Epithelial cell of proximal tubule (primary cell): Measurements from ENCODE around the gene PPP1R12A. TPM values are rescaled to one million over a fixed set of nuclear protein-coding genes. Genes with fewer than 3 reads are reported as not detected.

Experiments used
- DNase-seq: peaks from one replicate; pipeline ENCODE4 v3.0.0-alpha.2; 2011; ENCODE audit warnings: low read depth
- H3K4me3 ChIP-seq: 2 replicates; pipeline ENCODE4 v1.5.1; 2011; ENCODE audit warnings: low read depth, mild to moderate bottlenecking, low read length
- total RNA-seq: library from RNA; depleted of rRNA; stranded (reverse); fragments of >200 nt; gene quantifications from 2 replicates; pipeline ENCODE4 v1.2.3, GENCODE V29; 2015
- TF ChIP-seq, protein P1 (sequence below): conservative IDR thresholded peaks from 2 replicates; pipeline ENCODE4 v1.5.1; 2012; ENCODE audit warnings: low read depth, mild to moderate bottlenecking, low read length

The PPP1R12A gene
- total RNA-seq, 1 donor from 2014 or later = 66.0 TPM

DNA sequence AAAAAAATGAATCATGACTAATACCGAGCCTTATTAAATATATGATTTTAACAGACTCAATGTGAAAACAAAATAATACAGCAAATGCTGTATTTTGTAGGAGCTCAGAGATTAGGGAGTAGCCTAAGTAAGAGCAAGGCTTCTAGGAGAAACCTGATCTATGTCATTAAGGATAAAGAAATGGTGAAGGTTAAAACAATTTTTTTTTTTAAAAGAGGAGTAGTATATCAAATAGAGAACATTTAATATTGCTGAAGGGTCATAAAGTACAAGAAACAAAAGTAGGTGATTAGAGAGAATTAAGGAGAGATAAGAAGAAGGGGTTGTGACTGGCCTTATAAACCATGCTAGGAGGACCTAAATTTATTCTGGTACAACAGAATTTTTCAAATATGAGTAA, 39.1 kb downstream of the PPP1R12A start:
- TF ChIP-seq, protein P1, sequence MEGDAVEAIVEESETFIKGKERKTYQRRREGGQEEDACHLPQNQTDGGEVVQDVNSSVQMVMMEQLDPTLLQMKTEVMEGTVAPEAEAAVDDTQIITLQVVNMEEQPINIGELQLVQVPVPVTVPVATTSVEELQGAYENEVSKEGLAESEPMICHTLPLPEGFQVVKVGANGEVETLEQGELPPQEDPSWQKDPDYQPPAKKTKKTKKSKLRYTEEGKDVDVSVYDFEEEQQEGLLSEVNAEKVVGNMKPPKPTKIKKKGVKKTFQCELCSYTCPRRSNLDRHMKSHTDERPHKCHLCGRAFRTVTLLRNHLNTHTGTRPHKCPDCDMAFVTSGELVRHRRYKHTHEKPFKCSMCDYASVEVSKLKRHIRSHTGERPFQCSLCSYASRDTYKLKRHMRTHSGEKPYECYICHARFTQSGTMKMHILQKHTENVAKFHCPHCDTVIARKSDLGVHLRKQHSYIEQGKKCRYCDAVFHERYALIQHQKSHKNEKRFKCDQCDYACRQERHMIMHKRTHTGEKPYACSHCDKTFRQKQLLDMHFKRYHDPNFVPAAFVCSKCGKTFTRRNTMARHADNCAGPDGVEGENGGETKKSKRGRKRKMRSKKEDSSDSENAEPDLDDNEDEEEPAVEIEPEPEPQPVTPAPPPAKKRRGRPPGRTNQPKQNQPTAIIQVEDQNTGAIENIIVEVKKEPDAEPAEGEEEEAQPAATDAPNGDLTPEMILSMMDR = no peak
- DNase-seq = no peak
- H3K4me3 ChIP-seq = no peak overlapping the region

DNA sequence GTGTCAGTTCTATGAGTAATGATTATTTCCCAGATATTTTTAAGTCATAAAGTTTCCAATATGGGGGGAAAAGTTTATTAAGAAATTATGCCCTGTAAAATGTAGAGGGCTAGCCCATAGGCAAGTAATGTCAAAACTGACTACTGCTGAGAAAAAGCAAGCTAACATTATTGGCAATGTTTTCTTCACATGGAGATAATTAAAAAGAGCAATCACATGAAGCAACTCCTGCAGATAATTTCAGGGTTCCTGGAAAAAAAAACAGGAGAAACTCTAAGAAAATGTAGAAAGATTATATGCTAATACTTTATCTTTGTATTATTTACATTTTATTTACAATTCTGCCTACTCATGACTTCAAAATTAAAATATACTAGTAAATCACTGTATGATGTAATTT, 39.8 kb downstream of the PPP1R12A start:
- TF ChIP-seq, protein P1 = no peak
- H3K4me3 ChIP-seq = no peak overlapping the region
- DNase-seq = no peak

DNA sequence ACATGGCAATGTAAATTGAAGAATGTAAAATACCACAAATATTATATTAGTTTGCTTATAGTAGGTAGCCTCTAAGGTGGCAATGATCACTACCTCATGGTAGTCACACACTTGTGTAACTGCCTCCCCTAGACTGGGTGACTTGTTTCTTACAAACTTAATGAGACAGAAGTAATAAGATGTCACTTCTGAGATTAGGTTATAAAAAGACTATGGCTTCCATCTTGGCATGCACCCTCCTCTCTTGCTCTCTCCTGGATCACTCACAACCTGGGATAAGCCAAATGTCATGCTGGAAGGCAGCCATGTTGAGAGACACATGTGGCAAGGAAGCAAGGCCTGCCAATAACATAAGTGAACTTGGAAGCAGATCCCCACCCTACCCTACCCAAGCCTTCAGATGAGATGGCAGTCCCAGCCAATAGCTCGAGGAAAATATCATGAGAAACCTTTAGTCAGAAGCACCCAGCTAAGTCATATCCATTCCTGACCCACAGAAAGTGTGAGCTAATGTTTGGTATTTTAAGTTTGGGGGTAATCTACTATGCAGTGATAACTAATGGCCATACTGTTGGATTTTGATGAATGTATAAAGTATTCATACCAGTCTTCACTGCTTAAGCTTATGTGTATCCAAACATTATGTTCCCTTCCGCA, 43.3 kb downstream of the PPP1R12A start:
- TF ChIP-seq, protein P1 = no peak
- H3K4me3 ChIP-seq = no peak overlapping the region
- no peak for DNase-seq

DNA sequence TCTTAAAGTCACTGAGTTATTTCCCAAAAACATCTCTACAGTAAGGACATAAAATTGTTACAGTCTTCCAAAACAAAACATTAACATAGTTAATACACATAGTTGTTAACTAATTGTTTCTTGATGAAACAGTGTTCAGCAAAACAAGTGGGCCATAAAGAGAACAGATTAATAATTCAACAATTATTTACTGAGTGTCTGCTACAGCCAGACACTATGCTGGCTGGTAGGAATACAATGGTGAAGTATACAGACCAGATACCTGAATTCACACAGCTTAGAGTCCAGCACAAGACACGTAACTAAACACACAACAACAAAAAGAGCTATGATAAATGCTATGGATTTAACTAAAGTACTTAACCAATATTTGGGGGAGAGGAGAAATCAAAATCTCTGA, 47.0 kb downstream of the PPP1R12A start:
- no peak overlapping the region for H3K4me3 ChIP-seq
- no peak for DNase-seq
- TF ChIP-seq, protein P1 = no peak

DNA sequence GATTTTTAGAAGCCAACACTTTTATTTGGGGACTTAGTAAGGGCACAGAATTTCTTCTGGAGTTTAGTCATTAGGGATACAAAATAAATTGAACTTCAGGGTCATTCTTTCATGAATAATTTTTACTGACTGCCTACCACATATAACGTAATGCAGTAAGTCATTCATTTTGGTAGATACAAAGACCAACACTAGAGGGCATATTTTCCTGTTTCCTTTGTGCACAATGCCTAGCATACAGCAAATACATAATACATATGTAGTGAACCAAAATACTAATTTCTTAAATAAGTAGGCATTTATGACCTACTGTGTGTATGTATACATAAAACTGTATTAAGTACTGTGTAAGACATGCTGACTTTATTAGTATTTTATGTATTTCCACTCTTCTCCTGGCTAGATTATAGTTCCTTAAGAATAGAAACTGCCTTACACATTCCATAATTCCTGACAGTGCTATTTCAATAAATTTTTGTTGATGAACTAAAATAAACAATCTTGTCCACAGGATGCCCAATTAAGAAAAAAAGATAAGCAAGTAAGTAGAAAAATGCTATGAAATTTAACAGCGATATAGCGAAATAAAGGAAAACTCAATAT, 47.9 kb downstream of the PPP1R12A start:
- no peak for DNase-seq
- no peak overlapping the region for H3K4me3 ChIP-seq
- TF ChIP-seq, protein P1 = peak; percentile 67

DNA sequence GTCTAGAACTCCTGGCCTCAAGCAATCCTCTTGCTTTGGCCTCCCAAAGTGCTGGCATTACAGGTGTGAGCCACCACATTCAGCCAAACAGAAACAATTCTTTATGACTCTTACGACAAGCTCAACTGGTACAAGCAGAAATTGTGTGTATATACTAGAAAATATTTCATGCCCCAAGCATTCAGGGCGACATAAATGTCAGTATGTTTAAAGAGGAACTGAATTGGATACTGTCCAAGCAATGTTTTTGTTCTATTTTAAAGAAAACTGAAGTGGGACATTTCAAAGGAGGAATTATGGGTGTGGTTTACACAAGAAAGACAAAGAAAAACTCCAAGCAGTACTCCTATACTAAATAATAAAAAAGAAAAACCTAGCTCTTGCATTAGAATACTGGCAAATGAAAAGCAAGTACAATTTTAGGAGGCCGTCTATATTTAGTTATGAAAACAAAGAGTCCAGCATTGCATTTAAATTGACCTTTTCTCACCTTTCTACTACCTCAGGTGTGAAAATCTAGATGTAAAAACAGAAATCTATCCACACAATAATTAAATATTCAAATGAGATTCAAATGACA, 48.9 kb downstream of the PPP1R12A start:
- no peak for DNase-seq
- TF ChIP-seq, protein P1 = no peak
- H3K4me3 ChIP-seq = no peak overlapping the region
